Smooth muscle cell (in vitro differentiated cells): ENCODE measurements around the gene SCAF4. TPM values are rescaled to one million over a fixed set of nuclear protein-coding genes. Genes with fewer than 3 reads are reported as not detected.

Experiments
- DNase-seq: peaks from one replicate; lab custom pipeline; 2025; ENCODE audit not compliant: unreplicated experiment; lab: John Stamatoyannopoulos, UW
- H2AFZ ChIP-seq: fragments of 200-600 bp; sonication (generic); 2 replicates; pipeline ENCODE4 v1.6.0; 2016; ENCODE audit warnings: antibody characterized with exemption, low read depth, mild to moderate bottlenecking
- H3F3A ChIP-seq: fragments of 200-600 bp; sonication (generic); 2 replicates; pipeline ENCODE4 v1.6.0; 2017; ENCODE audit warnings: antibody characterized with exemption, low read depth
- H3K27ac ChIP-seq: fragments of 200-600 bp; sonication (generic); 2 replicates; pipeline ENCODE4 v1.5.1; 2016; ENCODE audit warnings: low read depth, mild to moderate bottlenecking
- H3K27me3 ChIP-seq: fragments of 200-600 bp; sonication (generic); 2 replicates; pipeline ENCODE4 v1.6.1; 2016; ENCODE audit warnings: low read depth, mild to moderate bottlenecking
- H3K36me3 ChIP-seq: fragments of 200-600 bp; sonication (generic); 2 replicates; pipeline ENCODE4 v1.5.1; 2016; ENCODE audit warnings: low read depth
- H3K4me1 ChIP-seq: fragments of 200-600 bp; sonication (generic); 2 replicates; pipeline ENCODE4 v1.5.1; 2016; ENCODE audit warnings: low read depth
- H3K4me2 ChIP-seq: fragments of 200-600 bp; sonication (generic); 2 replicates; pipeline ENCODE4 v1.6.0; 2016; ENCODE audit warnings: mild to moderate bottlenecking
- H3K4me3 ChIP-seq: fragments of 200-600 bp; sonication (generic); 2 replicates; pipeline ENCODE4 v1.5.1; 2016; ENCODE audit warnings: mild to moderate bottlenecking
- H3K79me2 ChIP-seq: fragments of 200-600 bp; sonication (generic); 2 replicates; pipeline ENCODE4 v1.6.0; 2016; ENCODE audit warnings: low read depth, mild to moderate bottlenecking
- H3K9ac ChIP-seq: fragments of 200-600 bp; sonication (generic); 2 replicates; pipeline ENCODE4 v1.6.0; 2016; ENCODE audit warnings: low read depth
- H3K9me3 ChIP-seq: fragments of 200-600 bp; sonication (generic); replicated peaks from 2 replicates; pipeline ENCODE4 v1.5.1; 2016; ENCODE audit warnings: low read depth
- H4K20me1 ChIP-seq: fragments of 200-600 bp; sonication (generic); 2 replicates; pipeline ENCODE4 v1.6.0; 2016; ENCODE audit warnings: low read depth
- CTCF ChIP-seq: fragments of 200-600 bp; sonication (generic); IDR thresholded peaks from 2 replicates; pipeline ENCODE4 v1.5.1; 2017; ENCODE audit warnings: borderline replicate concordance, mild to moderate bottlenecking, antibody characterized with exemption; ENCODE audit not compliant: insufficient read depth, poor library complexity, severe bottlenecking
- WGBS: methylation state at CpG from one replicate; pipeline ENCODE4 v1.1.7; 2016; ENCODE audit warnings: low lambda C conversion rate; 5-methylcytosine and 5-hydroxymethylcytosine counted together
- polyA plus RNA-seq: library from polyadenylated mRNA; unstranded; fragments of >200 nt; fragmentation: Nextera tagmentation; extraction: Ambion mirVana; gene quantifications from 2 replicates; pipeline ENCODE4 v1.2.1, GENCODE V29; 2016
- total RNA-seq: library from RNA; depleted of rRNA; stranded (reverse); fragments of >200 nt; gene quantifications from 2 replicates; pipeline ENCODE4 v1.2.3, GENCODE V29; 2014

Gene SCAF4
- total and polyA plus RNA-seq, 2 experiments from 2014 or later, result 8.7 to 21.8 TPM

GRCh38 chr21:31682620-31683019 lies 49.3 kb downstream of the SCAF4 start:
- no peak for DNase-seq
- TF ChIP-seq CTCF, result no peak
- Histone ChIP-seq H3K4me2 (no peak overlapping the region), H3K27me3 (no peaks in the 10 kb centered on the region), H3K4me3 (no peak overlapping the region), H4K20me1 (peaks cover 36% of the 10 kb centered on the region), H3K79me2 (peaks cover 12% of the 10 kb centered on the region), H2AFZ (no peak overlapping the region), H3K36me3 (peaks cover 27% of the 10 kb centered on the region), H3K27ac (no peak overlapping the region), H3K9ac (no peak overlapping the region), H3K9me3 (no peaks in the 10 kb centered on the region), H3F3A (no peaks in the 10 kb centered on the region), H3K4me1 (no peaks in the 10 kb centered on the region)

- WGBS, result 98% methylated on average over 2 of the region's 2 CpGs
- H3K36me3 ChIP-seq, result peaks cover 5% of the 10 kb centered on the region
- DNase-seq, result no peak
Observed at GRCh38 chr21:31678478-31678877, 53.4 kb downstream of the SCAF4 start.

GRCh38 chr21:31677047-31677446 lies 54.9 kb downstream of the SCAF4 start:
- 96% methylated on average over 3 of the region's 3 CpGs for WGBS

More at GRCh38 chr21:31678478-31678877, 53.4 kb downstream of the SCAF4 start:
- Histone ChIP-seq H3K4me3 (no peak overlapping the region), H3K9ac (no peak overlapping the region), H4K20me1 (peaks cover 28% of the 10 kb centered on the region), H3K27me3 (no peaks in the 10 kb centered on the region), H3F3A (no peaks in the 10 kb centered on the region), H2AFZ (no peak overlapping the region), H3K4me2 (no peak overlapping the region), H3K27ac (no peak overlapping the region), H3K4me1 (no peaks in the 10 kb centered on the region), H3K9me3 (no peaks in the 10 kb centered on the region), H3K79me2 (peaks cover 12% of the 10 kb centered on the region)
- no peak for TF ChIP-seq CTCF

More at GRCh38 chr21:31677047-31677446, 54.9 kb downstream of the SCAF4 start:
- no peak overlapping the region for H3K4me2 ChIP-seq
- peaks cover 11% of the 10 kb centered on the region for H3K79me2 ChIP-seq
- no peak for TF ChIP-seq CTCF
- H3K9me3 ChIP-seq, result no peaks in the 10 kb centered on the region
- no peak overlapping the region for H3K4me3 ChIP-seq
- peaks cover 22% of the 10 kb centered on the region for H4K20me1 ChIP-seq
- DNase-seq, result no peak
- H3F3A ChIP-seq, result no peaks in the 10 kb centered on the region
- no peak overlapping the region for H3K27ac ChIP-seq
- peaks cover 3% of the 10 kb centered on the region for H3K36me3 ChIP-seq
- H3K27me3 ChIP-seq, result no peaks in the 10 kb centered on the region
- no peaks in the 10 kb centered on the region for H3K4me1 ChIP-seq
- no peak overlapping the region for H3K9ac ChIP-seq
- no peak overlapping the region for H2AFZ ChIP-seq
